Ammon's horn (tissue), 1 donor: ENCODE data around the gene CDH4.
A peak's percentile ranks its signal among the peaks of the same experiment; 100 is the strongest.

Experiments
- DNase-seq: peaks from one replicate; pipeline ENCODE4 v3.0.0-alpha.2; 2016; ENCODE audit warnings: low spot score

CDH4 gene

DNA sequence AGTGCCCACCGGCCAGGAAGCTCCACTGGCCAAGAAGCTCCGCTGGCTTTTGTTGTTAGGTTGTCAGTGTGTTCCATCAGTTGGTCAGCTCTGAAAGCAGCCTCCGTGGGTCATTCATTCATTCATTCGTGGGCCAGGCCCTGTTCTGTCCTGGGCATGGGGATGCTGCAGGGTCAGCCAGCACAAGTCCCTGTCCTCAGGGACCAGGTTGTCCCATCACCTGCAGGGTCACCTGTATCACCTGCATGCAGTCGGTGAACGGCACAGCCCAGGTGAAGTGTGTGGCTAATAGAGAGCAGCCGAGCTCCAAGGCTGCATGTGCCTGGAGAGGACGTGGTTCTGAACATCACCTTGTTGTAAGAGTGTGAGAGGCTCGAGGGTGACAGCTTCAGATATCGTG is 403.5 kb downstream of the CDH4 start:
- no peak for DNase-seq

DNA sequence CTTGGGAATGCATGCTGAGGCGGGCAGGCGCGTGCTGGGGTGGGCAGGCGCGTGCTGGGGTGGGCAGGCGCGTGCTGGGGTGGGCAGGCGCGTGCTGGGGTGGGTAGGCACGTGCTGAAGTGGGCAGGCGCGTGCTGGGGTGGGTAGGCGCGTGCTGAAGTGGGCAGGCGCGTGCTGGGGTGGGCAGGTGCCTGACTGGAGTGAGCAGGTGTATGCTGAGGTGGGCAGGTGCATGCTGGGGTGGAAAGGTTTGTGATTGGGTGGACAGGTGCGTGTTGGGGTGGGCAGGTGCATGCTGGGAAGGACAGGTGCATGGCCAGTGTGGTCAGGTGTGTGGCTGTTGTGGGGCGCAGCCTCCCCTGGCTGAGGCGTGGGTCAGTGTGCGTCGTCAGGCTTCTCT is 404.1 kb downstream of the CDH4 start:
- no peak for DNase-seq

DNA sequence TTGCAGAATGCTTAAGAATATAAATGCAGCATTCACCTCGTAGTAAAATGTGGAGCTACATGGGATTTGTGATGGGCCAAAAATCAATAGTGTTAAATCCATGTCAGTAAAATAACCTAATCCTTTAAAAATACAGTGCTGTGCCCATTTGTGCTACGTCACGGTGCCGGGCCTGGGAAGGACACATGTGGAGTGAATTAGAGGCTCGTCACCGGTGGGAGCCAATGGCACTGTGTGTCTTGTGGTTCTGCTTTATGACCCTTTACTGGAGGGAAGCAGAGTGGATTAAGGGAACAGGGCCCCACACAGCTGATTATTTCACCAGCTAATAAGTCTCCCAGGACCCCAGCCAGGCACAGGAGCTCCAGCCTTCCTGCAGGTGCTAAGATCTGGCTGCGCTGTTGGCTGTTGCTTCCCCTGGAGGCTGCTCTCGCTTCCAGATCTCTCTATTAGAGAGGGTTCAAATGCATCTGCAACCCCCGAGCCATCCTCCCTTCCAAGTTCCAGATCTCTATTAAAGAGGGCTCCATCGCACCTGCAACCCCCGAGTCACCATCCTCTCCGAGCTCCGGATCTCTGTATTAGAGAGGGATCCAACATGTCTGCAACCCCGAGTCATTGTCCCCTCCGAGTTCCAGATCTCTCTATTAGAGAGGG is 405.8 kb downstream of the CDH4 start:
- no peak for DNase-seq

DNA sequence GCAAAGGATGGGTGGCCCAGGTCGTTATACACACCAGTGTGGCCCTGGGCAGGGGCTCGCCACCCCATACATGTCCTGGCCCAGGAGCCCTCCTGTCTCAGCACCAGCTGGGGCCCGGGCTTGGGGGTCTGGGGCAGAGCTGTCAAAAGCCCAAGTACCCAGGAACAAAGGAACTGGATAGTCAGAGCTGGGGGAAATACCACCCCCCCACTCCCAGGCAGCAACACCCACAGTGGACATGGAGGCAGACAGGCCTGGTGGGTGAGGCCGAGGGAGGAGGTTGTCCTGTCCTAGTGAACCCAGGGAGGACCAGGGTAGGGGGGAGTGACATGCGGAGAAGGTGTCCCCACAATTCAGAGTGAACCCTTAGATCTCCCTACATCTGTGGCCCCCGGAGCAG is 406.5 kb downstream of the CDH4 start:
- no peak for DNase-seq

DNA sequence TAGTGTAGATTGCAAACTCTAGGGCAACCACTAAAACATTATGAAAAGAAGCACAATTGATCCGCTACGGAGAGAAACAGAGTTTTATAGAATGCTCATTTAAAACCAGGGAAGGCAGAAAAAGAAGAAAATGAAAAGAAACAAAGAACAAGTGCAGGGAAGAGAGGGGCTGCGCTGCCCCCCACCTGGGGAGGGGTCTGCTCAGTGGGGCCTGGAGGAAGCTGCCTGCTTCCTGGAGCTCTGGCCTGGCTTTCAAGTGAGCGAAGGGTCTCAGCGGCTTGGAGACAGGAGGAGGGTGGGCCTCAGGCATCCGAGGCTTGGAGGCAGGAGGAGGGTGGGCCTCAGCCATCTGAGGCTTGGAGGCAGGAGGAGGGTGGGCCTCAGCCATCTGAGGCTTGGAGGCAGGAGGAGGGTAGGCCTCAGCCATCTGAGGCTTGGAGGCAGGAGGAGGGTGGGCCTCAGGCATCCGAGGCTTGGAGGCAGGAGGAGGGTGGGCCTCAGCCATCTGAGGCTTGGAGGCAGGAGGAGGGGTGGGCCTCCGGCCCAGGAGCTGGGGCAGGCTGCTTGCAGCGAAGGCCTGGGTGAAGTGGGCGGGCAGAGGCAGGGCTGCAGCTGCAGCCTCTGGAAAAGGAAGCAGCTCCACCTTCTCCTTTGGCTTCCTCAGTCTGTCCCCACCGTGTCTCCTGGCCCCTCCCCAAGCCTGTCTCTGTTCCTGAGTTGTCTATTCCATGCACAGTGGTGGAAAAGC is 407.4 kb downstream of the CDH4 start:
- DNase-seq = no peak

DNA sequence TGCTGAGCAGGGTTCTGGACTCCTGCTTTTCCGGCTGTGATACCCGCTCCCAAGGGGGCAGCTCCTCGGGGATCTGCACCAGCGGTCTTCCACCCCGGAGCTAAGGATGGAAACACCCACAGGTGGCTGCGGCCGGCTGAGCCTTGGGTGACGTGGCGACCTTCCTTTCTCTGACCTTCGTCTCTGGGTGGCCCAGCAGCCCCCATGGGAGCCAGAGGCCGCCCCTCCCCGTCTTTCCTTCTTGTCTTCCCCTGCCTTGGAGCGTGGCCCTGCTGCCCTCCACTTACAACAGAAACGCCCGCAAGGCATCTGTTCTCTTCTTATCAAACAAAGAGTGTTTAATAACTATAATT is 407.9 kb downstream of the CDH4 start:
- no peak for DNase-seq

DNA sequence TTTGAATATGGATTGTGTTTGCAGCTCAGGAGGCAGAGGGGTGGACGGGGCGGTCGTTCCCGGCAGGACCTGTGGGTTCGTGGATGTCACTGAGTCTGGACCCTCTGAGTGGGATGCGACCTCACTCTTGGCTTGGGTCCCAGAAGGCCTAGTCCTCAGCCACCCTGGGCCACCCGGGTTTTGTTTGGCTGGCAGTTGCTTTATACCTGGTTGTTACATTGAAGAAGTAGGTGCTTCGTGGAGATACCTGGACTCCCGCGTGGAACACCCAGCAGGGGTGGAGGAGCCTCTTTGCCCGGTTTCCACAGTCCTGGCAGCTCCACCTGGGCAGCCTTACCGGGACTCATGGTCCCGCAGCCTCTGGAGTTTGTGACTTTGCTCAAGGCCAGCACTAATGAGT is 408.5 kb downstream of the CDH4 start:
- DNase-seq = no peak

DNA sequence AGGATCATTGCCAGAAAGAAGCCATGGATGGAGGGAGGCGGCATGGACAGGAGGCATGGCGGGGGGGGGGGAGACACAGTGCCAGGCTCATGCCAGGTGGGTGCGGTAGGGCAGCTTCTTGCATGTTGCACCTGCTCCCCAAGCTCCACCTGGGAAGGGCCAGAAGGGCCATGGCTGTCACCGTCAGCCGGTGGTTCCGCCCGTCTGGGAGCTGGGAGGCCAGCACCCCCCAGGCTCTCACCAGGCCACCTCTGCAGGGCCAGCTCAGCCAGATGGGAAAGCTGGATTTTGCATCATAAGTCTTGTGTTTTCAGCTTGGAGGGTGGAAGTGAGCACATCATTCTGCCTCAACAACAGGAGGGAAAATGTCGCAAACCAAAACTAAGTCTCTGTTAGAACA is 409.0 kb downstream of the CDH4 start:
- DNase-seq = no peak

DNA sequence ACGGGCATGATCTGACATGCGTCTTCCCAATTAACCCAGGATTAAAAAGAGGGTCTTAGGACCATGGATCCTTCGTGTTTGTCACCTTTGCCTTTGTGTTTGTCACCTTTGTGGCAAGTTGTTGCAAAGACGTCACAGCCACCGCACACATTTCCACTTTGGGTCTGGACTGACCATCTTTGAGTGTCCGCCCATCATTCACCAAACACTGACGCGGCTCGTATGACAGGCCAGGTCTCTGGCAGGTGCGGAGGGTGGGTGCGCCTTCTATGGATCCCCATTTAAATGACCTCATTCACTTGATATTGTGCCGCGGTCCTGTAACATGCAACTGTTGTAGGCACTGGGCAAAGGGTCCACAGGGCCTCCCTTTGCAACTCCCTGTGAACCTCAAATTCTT is 409.5 kb downstream of the CDH4 start:
- no peak for DNase-seq

DNA sequence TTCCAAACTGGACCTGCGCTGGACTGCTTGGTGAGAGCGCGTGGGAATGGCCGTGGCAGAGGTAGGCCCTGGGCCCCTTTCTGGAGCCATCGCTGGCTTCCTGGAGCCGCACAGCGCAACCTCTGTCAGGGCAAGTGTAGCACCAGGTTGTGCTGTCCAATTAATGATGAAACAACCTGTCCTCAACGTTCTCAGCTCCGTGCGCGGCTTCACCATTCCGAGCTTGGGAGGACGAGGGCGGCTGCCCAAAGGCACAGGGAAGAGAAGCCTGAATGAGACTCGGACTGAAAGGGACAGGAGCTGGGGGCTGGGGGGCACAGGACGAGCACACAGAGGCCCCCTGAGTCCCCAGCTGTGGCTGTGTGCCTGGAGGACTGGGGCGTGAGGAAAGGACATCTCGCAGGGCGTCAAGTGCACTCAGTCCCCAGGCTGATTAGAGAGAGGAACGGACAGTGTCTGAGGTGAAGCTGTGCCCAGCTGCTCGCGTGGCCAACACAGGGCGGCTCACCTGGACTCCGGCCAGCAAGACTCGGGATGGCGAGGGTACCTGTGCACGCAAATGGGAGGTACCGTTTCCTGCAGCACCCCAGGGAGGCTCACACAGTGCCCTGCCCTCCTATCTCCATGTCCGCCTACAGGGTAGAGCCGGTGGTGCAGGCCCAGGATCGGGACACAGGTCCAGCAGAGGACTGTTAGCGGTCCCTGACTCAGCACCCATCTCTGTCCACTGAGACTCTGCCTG is 410.3 kb downstream of the CDH4 start:
- DNase-seq = no peak

DNA sequence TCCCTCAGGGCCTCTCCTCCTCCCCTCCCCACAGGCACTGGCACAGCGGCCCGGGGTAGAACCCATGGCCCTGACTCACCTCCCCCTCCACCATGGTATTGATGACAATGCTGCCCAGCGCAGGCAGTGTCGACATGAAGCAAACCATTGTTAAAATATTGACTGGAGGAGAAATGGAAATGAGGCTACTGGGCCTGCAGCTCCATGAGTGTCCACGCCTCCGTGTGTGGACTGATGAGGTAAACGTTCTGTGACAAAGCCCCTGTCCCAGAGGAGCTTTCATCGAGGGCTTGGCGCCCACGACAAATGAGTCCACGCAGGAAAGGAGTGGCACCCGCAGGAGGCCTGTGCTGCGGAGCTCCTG is 410.9 kb downstream of the CDH4 start:
- DNase-seq = peak; percentile 42

DNA sequence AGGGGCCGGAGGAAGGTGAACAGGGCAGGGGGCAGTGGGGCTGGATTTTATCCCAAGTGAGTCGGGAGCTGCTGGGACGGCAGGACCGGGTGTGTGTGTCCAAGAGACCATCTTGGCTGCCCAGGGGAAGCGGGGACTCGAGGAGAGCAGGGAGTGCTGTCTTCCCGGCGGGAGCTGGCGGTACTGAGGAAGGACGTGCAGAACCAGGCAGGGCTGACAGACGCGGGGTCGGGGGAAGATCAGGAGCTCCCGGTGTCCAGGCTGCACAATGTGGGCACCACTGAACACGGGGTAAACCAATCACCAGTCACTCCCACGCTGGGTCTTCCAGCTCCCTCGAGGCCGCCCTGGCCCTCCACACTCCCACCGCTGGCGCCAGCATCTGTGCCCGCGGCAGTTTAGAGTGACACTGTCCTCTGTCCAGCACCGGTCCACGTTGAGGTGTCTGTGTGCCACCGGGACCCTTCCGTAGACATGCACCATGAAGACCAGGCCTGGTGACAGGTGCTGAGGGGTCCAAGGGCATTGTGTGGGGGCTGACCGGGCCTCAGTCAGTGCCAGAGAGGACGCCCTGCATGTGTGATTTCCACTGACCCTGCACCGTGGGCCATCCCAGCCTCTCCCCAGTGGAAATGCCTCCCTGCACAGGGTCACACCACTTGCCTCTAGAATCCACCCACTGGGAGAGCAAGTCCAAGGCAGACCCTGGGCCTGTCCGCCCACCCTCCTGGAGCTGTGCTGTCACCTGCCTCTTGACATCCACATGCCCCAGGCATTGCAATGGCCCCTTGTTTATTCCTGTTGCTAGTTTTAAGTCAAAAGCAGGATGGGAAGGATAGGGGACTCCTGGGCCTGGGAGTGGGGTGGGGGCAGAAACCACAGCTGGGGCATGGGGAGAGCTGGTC is 411.7 kb downstream of the CDH4 start:
- no peak for DNase-seq

DNA sequence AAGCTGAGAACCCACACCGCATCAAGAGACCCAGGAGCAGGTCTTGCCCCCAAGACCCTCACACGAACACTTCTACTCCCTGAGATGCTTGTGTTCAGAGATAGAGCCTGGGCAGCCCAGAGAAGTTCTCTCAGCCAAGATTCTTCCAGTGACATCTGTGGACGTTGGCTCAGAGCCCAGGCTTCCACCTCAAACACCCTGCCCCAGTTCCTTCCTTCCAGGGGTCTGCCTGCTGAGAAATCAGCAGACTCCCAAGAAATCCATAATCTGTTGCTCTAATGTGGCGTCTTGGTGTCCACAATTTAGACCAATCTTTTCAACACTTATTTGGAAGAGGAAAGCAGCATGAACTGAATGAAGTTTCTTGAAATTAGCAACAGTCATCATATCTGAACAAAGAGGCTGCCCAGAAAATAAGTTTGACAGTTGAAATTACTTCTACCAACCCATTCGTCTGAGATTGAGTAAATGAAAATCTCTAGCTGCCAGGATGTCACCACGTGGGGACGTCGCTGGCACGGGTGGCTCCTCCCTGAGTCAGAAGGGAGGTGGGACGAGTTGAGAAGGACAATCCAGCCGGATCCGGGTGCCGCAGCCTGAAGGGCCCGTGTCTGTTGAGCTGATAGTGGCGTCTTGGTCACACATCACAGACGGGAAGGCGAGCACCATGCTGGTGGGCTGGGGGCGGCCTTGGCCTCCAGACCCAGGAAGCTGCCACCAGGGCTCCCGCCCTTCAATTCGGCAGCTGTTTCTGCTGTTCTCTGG is 412.7 kb downstream of the CDH4 start:
- no peak for DNase-seq

DNA sequence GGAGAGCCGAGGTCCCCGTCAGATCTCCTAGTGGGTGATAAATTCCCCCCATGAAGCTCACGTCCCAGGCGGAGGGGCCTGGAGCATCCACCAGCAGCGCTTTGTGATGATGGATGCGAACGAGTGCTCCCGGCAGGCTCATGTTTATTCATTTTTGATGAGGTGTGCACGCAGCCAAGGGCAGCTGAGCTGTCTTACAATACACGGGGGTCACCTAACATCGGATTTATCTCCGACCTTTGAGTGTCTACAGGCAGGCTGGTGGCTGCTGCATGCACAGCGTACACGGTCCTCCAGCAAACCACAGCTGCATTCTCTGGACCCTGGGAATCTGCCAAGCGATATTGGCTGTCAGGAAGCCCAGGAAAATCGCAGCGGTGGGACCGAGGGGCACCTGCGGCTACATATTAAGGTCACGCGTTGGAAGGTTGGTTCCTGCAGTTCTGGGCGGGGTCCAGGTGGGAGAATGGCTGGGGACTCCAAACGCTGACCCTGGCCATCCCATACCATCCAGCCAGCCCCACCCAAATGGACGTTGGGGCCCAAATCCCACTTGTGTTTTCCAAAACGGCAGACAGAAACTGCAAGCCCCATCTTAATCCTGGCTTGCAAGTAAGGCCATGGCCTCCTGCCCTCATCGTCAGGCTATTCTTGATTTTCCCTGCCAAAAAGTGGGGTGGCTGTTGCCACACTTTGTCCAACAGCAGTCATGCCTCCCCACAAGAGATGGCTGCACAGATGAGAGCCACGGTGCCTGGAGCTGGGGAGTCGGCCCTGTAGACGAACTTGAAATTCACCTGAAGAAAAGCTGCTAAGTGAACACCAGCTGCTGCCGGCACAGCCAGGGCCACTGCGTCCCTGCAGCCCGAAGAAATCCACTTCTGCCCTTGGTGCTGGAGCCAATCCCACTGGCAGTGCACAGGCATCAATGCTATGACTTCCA is 413.7 kb downstream of the CDH4 start:
- no peak for DNase-seq

DNA sequence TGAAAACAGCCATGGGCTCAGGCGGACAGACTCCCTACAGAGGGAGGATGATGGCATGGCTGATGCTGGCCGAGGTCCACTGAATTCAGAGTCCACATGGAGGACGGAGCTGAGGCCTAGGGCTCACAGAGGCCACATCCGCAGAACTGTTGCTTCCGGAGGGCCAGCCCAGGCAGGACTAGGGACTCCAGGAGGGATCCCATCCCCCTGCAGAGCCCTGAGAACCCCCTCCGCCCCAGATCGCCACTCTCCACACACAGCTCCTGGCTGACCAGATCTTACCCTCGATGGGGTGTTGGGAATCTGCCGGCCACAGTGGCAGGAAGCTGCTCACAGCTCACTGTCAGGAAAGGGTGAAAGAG is 414.4 kb downstream of the CDH4 start:
- no peak for DNase-seq

DNA sequence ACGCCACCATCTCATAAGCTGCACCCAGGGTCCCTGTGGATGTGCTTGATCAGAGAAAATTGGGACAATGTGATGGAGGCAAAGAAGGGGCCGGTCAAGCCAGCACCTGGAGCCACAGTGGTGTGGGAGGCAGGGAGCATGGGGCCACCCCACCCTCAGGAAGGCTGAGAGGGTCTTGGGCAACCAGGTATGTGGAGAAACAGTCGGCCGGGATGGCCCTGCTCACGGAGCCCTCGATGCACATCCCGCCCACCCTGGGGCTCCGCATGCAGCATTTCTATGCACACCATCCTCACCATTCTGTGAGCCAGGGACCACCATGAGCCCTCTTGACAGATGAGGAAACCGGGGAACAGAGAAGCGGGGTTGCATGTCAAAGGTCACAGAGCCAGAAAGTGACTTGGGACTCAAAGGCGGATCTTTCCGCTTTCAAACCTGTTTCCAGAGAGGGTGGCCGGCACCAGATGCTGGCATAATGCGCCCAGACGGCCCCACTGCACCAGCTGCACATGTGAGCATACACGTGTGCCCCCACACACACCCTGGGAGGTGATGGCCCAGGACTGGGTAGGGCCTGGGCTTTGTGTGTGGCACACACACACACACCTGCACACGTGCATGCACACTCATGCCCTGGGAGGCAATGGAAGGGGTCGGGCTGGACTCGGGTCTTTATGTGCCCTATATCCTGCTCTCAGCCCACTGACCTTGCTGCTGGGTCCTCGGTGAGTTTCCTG is 415.2 kb downstream of the CDH4 start:
- DNase-seq = no peak

DNA sequence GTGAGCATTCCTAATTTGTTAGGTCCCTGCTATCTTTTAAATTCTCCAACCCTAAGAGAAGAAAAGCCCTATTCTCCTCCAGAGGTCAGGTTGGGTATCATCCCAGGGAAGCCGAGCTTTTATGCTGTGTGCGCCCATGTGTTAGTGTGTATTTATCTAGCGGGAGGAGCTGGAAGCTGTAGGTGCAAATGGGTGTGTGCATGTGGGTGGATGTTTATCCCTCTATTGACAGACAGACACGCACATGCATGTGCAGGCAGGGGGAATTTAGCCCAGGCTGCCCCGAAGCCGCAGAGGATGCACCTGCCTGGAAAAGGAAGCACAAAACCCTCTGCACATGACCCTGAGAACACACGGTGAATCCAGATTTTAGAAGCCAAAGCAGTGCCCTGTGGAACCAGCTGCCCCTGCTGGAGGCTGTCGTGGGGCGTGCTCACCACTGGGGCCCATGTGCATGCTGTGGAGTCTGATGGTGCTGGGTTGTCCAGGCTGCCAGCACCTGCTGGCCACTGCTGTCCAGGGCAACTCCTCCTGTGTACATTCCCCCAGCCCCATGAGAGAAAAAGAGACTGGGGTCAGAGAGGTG is 416.1 kb downstream of the CDH4 start:
- DNase-seq = no peak

DNA sequence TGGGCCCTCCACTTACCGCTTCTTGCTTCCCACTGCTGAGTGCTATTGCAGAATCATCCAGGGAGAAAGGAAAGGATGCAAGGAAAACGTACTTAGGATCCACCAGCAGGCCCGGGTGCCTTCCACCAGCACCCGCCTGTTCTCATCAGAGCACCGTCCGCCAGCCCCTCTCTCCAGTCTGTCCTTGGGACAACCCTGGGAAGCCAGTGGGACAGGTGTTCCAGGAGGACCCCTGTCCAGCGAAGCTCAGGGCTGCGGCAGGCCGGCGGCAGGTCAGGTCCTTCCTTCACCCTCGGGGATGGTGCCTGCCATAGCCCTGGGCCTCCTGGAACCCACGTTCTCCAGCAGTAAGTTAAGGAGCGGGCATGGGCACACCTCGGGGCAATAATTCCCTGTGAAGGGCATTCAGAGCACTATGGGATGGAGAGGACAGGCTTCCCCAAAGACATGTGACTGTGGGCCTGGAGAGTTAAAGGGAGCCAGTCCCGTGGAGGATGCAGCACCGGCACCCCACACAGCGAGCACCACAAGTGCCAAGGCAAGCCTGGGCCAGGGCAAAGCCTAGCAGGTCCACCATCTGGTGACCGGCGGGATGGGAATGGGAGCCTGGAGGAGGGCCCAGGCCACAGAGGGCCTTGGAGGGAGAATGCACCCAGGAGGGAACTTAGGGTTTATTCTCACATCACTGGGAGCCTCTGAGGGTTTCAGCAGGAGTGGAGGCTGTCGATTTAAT is 416.9 kb downstream of the CDH4 start:
- DNase-seq = no peak

DNA sequence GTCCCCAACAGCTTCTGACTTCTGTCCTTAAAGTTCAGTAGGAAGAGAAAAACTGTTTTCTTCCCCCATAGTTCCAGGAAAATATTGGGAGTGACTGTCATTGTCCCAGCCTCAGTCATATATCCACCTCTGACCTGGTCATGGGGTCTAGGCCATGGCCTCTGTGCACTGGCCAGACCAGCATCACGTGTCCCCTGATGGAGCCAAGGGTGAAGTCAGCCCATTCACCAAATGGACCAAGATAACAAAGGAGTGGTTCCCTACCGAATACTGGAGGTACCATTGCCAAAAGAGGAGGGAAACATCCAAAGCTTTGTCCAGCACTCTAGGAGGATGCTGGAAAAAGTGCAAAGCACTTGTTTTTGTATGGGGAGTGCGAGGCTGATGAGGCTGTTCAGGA is 418.2 kb downstream of the CDH4 start:
- DNase-seq = no peak
